Measurements from ENCODE around the gene PEX1.
"Not testable (repeated sequence)": the region's sequence is repeated elsewhere in the genome, so short reads cannot be mapped to it uniquely, and the experiment has no call there.

Gene PEX1

GRCh38 chr7:92446869-92447344, 81.4 kb downstream of the PEX1 start:
- DNase-seq (ENCODE audit: low read depth), result no peak
- TF ChIP-seq CTCF (IDR thresholded peaks at IDR 0.05; ENCODE audit: low read depth, low read length) (peak; percentile 96), POLR2A (IDR thresholded peaks at IDR 0.05; ENCODE audit: extremely low read depth, insufficient read length) (no peak), MAX (IDR thresholded peaks at IDR 0.05; ENCODE audit: low read depth, low read length) (peak; percentile 85; the same call in 1 of the 2 replicates)
- H3K4me3 ChIP-seq (ENCODE audit: low read depth, low read length), result peak overlapping the region; percentile 82

GRCh38 chr7:92442720-92443119, 85.6 kb downstream of the PEX1 start:
- DNase-seq (ENCODE audit: low read depth), result peak; percentile 53
- not testable (repeated sequence) for H3K4me3 ChIP-seq (ENCODE audit: low read depth, low read length)

GRCh38 chr7:92437956-92438491, 90.3 kb downstream of the PEX1 start:
- no peak overlapping the region for H3K4me3 ChIP-seq (ENCODE audit: low read depth, low read length)
- DNase-seq (ENCODE audit: low read depth), result no peak
- TF ChIP-seq CTCF (IDR thresholded peaks at IDR 0.05; ENCODE audit: low read depth, low read length) (no peak), MAX (IDR thresholded peaks at IDR 0.05; ENCODE audit: low read depth, low read length) (no peak), POLR2A (IDR thresholded peaks at IDR 0.05; ENCODE audit: extremely low read depth, insufficient read length) (no peak), MYC (IDR thresholded peaks at IDR 0.05; ENCODE audit: low read depth, low read length) (no peak)
